GM21367 (cell line): ENCODE results near the gene IDS.

Experiments used
- ATAC-seq: cut with Tn5 transposase; IDR thresholded peaks from one replicate; pipeline ENCODE4 v1.9.1; 2021; ENCODE audit not compliant: unreplicated experiment

IDS gene

DNA sequence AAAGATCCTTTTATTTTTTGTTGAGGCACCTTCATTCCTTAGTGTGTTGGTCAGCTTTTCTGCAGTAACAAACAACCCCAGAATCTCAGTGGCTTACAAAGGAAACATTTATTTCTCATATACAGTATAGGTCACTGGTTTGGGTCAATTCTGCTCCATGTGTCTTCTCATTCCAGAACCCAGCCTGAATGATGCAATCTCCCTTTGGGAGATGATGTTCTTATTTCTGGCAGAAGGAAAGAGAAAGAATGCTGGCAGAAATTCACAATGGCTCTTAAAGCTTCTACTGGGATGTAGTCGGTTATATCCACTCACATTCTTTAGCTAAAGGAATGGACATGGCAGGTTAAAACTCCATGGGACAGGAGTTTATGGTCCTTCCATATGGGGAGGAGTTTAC is 42.3 kb downstream of the IDS start:
- no peak for ATAC-seq

DNA sequence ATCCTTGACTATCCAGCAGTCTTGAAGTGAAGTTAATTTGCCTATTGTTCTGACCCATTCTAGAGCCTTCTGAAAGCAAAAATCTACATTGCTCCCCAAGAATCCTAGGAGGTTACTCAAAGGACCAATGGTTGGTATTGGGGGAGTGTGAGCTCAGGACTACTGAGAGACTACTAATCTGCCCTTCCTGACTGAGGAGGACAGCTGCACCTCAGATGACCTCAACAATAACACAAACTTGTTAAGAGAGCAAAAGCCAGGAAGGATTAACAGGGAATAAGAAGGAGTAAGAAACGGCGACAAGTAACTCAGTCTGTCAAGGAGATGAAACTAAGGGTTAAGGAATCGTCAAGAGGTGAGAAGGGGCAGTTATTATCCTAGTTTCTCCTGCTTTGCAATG is 43.4 kb downstream of the IDS start:
- no peak for ATAC-seq

DNA sequence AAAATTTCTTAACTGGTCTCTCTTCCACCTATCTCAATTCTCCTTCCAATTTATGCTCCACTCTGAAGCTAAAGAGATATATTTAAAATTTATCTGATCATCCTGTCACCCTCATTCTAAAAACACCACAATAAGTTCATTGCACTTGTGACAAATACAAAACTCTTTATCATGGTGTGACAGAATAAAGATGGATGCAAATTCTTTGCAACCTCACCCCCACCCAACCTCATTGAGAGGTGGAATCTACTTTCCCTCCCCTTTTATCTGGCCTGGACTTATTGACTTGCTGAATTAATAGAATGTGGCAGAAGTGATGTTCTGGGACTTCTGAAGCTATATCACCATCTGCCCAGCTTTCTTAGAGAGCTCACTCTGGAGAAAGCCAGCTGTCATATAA is 46.5 kb downstream of the IDS start:
- ATAC-seq = no peak

DNA sequence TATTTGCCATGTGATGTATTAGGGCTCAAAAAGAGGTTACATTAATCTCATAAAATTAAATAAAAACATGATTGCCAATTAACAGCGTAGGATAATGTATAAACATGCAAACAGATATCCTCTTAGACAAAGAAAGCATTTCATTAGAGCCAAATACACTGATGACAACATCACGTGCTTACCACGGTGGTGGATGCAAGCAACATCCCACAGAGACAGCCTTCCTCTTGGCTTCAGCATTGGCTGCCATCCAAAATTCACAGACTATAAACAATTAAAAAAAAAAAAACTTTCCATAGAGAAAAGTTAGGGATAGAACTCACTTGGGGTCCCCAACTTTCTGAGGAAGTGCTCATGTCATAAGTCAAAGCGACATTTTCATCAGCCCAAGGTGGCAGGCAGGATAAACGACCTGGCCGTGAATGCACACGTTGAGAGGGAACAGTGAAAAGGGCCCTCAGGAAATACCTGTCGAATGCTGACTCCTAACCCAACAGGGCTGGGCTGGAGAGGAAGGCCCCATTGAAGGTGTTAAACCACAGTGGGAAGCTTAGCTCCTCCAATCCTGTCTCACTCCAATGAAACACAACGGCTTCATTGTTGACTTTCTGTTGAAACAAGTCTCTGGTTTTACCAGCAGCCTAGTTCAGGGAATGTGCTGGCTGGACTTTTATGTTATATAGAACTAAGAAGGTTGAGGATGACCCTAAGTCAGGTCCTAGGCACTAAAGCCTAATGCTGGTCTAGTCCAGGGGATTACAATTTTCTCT is 48.4 kb downstream of the IDS start:
- ATAC-seq = no peak

DNA sequence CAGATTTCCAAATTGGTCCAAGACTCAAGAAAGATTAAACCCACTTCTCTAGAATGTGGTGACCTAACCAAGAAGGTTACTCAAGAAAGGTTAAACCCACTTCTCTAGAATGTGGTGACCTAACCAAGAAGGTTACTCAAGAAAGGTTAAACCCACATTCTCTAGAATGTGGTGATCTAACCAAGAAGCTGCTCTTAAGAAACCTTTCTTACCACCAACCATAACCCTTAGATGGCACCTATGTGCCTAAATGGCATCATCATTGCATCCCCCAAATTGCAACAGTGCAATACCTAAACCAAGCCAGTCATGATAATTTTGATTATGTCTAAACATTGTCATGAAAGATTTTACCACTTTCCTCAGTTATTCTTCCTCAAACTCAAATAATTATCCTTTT is 49.2 kb downstream of the IDS start:
- ATAC-seq = no peak

DNA sequence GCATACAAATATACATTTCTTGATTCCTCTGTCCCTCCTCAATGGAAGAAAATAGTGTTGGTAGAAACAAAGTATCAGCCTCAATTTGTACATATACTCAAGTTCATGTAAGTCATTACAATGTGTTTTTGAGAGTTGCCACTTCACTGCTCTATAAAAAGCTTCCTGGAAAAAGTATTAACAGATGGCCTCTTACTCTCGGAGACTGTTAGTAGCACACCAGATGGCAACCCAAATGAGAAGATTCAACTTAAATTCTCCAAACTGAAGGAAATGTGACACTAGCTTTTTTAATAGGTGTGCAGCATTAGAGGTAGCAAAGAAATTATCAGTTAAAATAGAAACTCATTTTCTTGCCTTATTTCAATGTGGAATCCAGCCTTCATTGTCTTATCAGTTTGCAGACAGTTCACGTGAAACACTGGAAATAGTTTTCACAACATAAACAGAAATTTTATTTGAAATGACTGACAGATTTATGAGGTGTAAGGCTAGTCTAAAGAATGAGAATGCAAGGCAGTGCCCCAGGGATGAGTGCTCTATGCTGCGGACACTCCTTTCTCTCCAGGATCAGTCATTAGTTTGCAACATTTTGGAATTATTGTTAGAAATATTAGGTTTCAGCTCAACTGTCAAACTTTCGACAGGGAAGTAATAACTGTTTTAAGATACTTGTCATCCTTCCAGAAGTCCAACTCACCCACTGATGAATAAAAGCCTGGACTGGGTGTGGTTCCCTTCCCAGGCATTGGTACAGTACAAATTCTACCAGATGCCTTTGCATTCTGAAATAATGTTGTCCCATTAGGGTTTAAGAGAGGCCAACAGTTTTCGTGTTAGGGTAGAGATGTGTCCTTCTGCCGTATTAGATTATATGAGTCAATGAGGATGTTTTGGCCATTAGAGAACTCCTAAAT is 50.9 kb downstream of the IDS start:
- ATAC-seq = no peak

DNA sequence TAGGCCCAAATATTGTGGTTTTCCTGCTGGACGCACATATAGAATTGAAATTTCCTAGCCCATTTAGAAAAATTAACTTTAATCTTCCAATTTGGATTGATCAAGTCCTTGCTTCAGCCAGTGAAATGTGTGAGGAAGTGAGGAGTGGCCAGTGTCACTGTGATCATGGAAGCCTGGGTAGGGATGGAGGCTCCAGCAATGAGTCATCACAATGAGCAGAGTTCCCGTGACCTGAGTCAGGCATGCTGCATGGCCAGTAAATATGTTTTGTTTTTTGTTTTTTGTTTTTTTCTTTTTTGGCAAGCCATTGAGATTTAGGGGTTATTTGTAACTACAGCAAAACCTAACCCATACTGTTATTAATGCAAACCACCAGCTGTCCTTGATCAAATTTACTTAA is 52.1 kb downstream of the IDS start:
- ATAC-seq = no peak

DNA sequence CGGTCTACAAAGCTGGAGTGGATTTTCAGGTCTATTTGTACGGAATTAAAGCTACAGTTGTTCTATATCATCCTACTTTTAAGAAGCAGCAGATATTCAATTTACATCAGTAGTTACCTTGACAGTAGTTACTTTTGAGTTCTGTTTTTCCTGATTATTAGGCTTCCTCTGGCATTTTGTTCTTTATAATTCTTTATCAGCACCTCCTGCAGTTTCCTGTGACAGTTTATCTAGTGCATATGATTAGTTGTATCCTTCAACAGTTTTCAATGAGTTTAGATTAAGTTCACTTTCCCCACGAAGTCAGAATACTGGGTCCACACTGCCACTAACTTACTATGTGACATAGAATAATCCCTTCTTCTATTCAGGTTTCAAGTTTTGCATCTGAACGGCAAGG is 71.7 kb downstream of the IDS start:
- ATAC-seq = no peak

DNA sequence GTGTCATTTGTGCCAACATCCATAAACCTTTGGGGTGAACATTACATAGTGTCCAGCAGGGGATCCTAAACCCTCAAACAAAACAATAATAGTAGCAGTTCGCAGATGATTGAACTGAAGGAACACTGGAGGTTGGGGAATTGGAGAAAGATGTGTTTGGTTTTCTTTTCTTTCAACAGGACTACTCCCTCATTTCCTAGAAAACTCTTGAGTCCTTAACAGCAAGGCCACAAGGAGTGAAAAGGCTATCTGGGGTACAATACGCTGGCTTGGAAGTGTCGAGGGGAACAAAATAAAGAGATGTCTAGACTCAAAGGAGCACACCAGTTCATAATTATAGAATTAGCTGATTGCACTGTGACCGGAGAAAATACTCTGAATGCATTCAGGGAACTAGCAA is 72.1 kb downstream of the IDS start:
- ATAC-seq = no peak
